ENCODE measurements around the gene PODNL1. TPM values are rescaled to one million over a fixed set of nuclear protein-coding genes. Genes with fewer than 3 reads are reported as not detected.
A peak's percentile ranks its signal among the peaks of the same experiment; 100 is the strongest.

The PODNL1 gene
- total RNA-seq, 1 experiment from 2014 or later = 1.1 TPM

DNA sequence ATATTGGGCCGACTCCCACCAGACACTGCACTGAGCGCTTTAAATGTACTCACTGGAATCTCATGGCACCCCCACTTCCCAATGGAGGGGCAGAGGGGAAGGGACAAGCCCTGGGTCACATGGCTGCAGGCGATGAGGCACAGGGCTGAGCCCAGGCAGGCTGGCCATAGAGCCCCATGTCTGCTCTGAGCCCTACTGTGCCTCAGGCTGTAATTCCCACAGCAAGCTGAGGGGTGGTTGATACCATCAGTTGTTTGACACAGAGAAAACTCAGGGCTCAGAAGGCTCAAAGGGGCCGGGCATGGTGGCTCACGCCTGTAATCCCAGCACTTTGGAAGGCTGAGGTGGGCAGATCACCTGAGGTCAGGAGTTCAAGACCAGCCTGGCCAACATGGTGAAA is 42.8 kb upstream of the PODNL1 start:
- ATAC-seq (no peak), DNase-seq (ENCODE audit: low spot score) (no peak)
- Mint-ChIP-seq H3K36me3 (peaks cover 3% of the 10 kb centered on the region; the same call in 1 of the 2 replicates), H3K27ac (no peak overlapping the region), H3K4me1 (peaks cover 35% of the 10 kb centered on the region), H3K4me3 (no peak overlapping the region), H3K27me3 (ENCODE audit: low read depth) (no peaks in the 10 kb centered on the region; the same call in 1 of the 2 replicates), H3K9me3 (no peaks in the 10 kb centered on the region)
- CTCF ChIA-PET = interaction anchor here (0.7 to 1.8 kb wide), 4 partner anchors 21 to 67 kb away, joined by 3 to 10 read pairs (median 4); partner anchors contain the start of gene IL27RA
- TF ChIP-seq ZNF138 (CRISPR knock-in tag; conservative IDR thresholded peaks at IDR 0.05) = no peak
- no peak for TF ChIP-seq SP1 (CRISPR knock-in tag; conservative IDR thresholded peaks at IDR 0.05)
- TF ChIP-seq, protein P1, sequence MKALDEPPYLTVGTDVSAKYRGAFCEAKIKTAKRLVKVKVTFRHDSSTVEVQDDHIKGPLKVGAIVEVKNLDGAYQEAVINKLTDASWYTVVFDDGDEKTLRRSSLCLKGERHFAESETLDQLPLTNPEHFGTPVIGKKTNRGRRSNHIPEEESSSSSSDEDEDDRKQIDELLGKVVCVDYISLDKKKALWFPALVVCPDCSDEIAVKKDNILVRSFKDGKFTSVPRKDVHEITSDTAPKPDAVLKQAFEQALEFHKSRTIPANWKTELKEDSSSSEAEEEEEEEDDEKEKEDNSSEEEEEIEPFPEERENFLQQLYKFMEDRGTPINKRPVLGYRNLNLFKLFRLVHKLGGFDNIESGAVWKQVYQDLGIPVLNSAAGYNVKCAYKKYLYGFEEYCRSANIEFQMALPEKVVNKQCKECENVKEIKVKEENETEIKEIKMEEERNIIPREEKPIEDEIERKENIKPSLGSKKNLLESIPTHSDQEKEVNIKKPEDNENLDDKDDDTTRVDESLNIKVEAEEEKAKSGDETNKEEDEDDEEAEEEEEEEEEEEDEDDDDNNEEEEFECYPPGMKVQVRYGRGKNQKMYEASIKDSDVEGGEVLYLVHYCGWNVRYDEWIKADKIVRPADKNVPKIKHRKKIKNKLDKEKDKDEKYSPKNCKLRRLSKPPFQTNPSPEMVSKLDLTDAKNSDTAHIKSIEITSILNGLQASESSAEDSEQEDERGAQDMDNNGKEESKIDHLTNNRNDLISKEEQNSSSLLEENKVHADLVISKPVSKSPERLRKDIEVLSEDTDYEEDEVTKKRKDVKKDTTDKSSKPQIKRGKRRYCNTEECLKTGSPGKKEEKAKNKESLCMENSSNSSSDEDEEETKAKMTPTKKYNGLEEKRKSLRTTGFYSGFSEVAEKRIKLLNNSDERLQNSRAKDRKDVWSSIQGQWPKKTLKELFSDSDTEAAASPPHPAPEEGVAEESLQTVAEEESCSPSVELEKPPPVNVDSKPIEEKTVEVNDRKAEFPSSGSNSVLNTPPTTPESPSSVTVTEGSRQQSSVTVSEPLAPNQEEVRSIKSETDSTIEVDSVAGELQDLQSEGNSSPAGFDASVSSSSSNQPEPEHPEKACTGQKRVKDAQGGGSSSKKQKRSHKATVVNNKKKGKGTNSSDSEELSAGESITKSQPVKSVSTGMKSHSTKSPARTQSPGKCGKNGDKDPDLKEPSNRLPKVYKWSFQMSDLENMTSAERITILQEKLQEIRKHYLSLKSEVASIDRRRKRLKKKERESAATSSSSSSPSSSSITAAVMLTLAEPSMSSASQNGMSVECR (CRISPR knock-in tag; IDR thresholded peaks at IDR 0.05; ENCODE audit: borderline replicate concordance) = no peak
- TF ChIP-seq, protein P2, sequence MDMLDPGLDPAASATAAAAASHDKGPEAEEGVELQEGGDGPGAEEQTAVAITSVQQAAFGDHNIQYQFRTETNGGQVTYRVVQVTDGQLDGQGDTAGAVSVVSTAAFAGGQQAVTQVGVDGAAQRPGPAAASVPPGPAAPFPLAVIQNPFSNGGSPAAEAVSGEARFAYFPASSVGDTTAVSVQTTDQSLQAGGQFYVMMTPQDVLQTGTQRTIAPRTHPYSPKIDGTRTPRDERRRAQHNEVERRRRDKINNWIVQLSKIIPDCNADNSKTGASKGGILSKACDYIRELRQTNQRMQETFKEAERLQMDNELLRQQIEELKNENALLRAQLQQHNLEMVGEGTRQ (CRISPR knock-in tag; IDR thresholded peaks at IDR 0.05) = 0 out of 2 replicates have a peak, but pooled peaks have one; percentile 10
- no peak for TF ChIP-seq IRF2 (CRISPR knock-in tag; IDR thresholded peaks at IDR 0.05; ENCODE audit: borderline replicate concordance, low read depth)
- TF ChIP-seq, protein P3, sequence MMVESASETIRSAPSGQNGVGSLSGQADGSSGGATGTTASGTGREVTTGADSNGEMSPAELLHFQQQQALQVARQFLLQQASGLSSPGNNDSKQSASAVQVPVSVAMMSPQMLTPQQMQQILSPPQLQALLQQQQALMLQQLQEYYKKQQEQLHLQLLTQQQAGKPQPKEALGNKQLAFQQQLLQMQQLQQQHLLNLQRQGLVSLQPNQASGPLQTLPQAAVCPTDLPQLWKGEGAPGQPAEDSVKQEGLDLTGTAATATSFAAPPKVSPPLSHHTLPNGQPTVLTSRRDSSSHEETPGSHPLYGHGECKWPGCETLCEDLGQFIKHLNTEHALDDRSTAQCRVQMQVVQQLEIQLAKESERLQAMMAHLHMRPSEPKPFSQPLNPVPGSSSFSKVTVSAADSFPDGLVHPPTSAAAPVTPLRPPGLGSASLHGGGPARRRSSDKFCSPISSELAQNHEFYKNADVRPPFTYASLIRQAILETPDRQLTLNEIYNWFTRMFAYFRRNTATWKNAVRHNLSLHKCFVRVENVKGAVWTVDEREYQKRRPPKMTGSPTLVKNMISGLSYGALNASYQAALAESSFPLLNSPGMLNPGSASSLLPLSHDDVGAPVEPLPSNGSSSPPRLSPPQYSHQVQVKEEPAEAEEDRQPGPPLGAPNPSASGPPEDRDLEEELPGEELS (CRISPR knock-in tag; IDR thresholded peaks at IDR 0.05) = no peak
- TF ChIP-seq FOXP1 (CRISPR knock-in tag; IDR thresholded peaks at IDR 0.05; ENCODE audit: borderline replicate concordance) = no peak
- TF ChIP-seq, protein P4, sequence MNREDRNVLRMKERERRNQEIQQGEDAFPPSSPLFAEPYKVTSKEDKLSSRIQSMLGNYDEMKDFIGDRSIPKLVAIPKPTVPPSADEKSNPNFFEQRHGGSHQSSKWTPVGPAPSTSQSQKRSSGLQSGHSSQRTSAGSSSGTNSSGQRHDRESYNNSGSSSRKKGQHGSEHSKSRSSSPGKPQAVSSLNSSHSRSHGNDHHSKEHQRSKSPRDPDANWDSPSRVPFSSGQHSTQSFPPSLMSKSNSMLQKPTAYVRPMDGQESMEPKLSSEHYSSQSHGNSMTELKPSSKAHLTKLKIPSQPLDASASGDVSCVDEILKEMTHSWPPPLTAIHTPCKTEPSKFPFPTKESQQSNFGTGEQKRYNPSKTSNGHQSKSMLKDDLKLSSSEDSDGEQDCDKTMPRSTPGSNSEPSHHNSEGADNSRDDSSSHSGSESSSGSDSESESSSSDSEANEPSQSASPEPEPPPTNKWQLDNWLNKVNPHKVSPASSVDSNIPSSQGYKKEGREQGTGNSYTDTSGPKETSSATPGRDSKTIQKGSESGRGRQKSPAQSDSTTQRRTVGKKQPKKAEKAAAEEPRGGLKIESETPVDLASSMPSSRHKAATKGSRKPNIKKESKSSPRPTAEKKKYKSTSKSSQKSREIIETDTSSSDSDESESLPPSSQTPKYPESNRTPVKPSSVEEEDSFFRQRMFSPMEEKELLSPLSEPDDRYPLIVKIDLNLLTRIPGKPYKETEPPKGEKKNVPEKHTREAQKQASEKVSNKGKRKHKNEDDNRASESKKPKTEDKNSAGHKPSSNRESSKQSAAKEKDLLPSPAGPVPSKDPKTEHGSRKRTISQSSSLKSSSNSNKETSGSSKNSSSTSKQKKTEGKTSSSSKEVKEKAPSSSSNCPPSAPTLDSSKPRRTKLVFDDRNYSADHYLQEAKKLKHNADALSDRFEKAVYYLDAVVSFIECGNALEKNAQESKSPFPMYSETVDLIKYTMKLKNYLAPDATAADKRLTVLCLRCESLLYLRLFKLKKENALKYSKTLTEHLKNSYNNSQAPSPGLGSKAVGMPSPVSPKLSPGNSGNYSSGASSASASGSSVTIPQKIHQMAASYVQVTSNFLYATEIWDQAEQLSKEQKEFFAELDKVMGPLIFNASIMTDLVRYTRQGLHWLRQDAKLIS (CRISPR knock-in tag; IDR thresholded peaks at IDR 0.05; ENCODE audit: borderline replicate concordance) = no peak
- TF ChIP-seq, protein P5, sequence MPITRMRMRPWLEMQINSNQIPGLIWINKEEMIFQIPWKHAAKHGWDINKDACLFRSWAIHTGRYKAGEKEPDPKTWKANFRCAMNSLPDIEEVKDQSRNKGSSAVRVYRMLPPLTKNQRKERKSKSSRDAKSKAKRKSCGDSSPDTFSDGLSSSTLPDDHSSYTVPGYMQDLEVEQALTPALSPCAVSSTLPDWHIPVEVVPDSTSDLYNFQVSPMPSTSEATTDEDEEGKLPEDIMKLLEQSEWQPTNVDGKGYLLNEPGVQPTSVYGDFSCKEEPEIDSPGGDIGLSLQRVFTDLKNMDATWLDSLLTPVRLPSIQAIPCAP (CRISPR knock-in tag; IDR thresholded peaks at IDR 0.05) = no peak
- POLR2A ChIA-PET = no interaction called here

DNA sequence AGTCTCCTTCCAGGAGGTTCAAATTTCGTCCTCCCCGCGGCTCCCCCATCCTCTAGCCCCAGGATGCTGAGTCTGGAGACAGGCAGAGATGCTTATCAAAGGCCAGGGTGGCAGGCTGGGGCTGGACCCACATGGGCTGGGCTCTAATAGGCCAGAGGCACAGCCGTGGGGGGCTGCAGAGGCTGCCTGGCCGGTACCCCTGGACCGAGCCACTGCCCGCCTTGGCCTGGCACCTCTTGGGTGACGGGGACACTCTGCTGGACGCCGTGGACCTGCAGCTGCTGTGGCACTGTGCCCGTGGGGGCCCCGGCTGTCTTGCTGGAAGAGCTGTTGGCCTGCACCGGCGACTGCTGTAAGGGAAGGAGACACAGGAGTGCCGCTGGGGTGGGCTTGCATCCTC is 42.1 kb upstream of the PODNL1 start:
- Mint-ChIP-seq H3K9me3 (no peaks in the 10 kb centered on the region), H3K27ac (no peak overlapping the region), H3K4me1 (peaks cover 28% of the 10 kb centered on the region), H3K27me3 (ENCODE audit: low read depth) (no peaks in the 10 kb centered on the region; the same call in 1 of the 2 replicates), H3K4me3 (no peak overlapping the region), H3K36me3 (peaks cover 3% of the 10 kb centered on the region; the same call in 1 of the 2 replicates)
- ChIA-PET POLR2A (interaction anchor here (1.3 kb wide), 1 partner anchor 25 kb away, joined by 4 read pairs; no protein-coding TSS in a partner anchor), CTCF (interaction anchor here (1.8 to 2.5 kb wide), 2 partner anchors 26 to 52 kb away, joined by 10 to 12 read pairs; partner anchors contain the start of genes IL27RA and RFX1)
- DNase-seq (ENCODE audit: low spot score) = no peak
- ATAC-seq = no peak
- TF ChIP-seq, protein P6, sequence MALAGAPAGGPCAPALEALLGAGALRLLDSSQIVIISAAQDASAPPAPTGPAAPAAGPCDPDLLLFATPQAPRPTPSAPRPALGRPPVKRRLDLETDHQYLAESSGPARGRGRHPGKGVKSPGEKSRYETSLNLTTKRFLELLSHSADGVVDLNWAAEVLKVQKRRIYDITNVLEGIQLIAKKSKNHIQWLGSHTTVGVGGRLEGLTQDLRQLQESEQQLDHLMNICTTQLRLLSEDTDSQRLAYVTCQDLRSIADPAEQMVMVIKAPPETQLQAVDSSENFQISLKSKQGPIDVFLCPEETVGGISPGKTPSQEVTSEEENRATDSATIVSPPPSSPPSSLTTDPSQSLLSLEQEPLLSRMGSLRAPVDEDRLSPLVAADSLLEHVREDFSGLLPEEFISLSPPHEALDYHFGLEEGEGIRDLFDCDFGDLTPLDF (CRISPR knock-in tag; IDR thresholded peaks at IDR 0.05) = no peak
- TF ChIP-seq ZNF317 (CRISPR knock-in tag; IDR thresholded peaks at IDR 0.05; ENCODE audit: borderline replicate concordance, low read depth) (no peak), NR2C2 (CRISPR knock-in tag; IDR thresholded peaks at IDR 0.05) (no peak), FOXJ3 (CRISPR knock-in tag; IDR thresholded peaks at IDR 0.05; ENCODE audit: borderline replicate concordance) (no peak), ZNF121 (CRISPR knock-in tag; IDR thresholded peaks at IDR 0.05) (no peak), ZNF423 (CRISPR knock-in tag; IDR thresholded peaks at IDR 0.05) (no peak)
- TF ChIP-seq, protein P7, sequence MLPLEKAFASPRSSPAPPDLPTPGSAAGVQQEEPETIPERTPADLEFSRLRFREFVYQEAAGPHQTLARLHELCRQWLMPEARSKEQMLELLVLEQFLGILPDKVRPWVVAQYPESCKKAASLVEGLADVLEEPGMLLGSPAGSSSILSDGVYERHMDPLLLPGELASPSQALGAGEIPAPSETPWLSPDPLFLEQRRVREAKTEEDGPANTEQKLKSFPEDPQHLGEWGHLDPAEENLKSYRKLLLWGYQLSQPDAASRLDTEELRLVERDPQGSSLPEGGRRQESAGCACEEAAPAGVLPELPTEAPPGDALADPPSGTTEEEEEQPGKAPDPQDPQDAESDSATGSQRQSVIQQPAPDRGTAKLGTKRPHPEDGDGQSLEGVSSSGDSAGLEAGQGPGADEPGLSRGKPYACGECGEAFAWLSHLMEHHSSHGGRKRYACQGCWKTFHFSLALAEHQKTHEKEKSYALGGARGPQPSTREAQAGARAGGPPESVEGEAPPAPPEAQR (CRISPR knock-in tag; IDR thresholded peaks at IDR 0.05) = no peak
- TF ChIP-seq, protein P8, sequence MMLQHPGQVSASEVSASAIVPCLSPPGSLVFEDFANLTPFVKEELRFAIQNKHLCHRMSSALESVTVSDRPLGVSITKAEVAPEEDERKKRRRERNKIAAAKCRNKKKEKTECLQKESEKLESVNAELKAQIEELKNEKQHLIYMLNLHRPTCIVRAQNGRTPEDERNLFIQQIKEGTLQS (CRISPR knock-in tag; conservative IDR thresholded peaks at IDR 0.05) = no peak
